ENCODE data around the gene ATP1B1. TPM values are rescaled to one million over a fixed set of nuclear protein-coding genes. Genes with fewer than 3 reads are reported as not detected.
A peak's percentile ranks its signal among the peaks of the same experiment; 100 is the strongest.

The ATP1B1 gene
- total RNA-seq, 1 experiment from 2014 or later = 48.6 TPM

GRCh38 chr1:169103002-169103401, 3.5 kb upstream of the ATP1B1 start:
- Histone ChIP-seq H3K9me3 (ENCODE audit: control insufficient read depth in 1 of 2, insufficient read depth in 1 of 2, low read depth in 1 of 2, low read length in 2 of 2) (no peaks in the 10 kb centered on the region), H3K4me3 (replicated peaks in 1 of 2; ENCODE audit: low read depth in 1 of 2, low read length in 2 of 2) (no peak overlapping the region), H3K79me2 (ENCODE audit: insufficient read depth, low read length) (peaks cover 15% of the 10 kb centered on the region), H3K4me1 (ENCODE audit: control insufficient read depth in 1 of 2, insufficient read depth in 2 of 2, low read length in 2 of 2) (peaks cover 25 to 38% of the 10 kb centered on the region in 2 experiments), H3K9me2 (ENCODE audit: insufficient read depth) (no peaks in the 10 kb centered on the region), H3K27ac (ENCODE audit: low read depth, low read length) (no peak overlapping the region), H3K36me3 (ENCODE audit: control insufficient read depth in 1 of 2, insufficient read depth in 2 of 2, low read length in 2 of 2) (no peaks in the 10 kb centered on the region), H3K27me3 (ENCODE audit: insufficient read depth, low read length) (no peaks in the 10 kb centered on the region), H3K9ac (ENCODE audit: low read length) (no peak overlapping the region; the same call in 1 of the 2 replicates), H2AFZ (ENCODE audit: low read depth, low read length, poor library complexity, severe bottlenecking) (no peak overlapping the region), H4K20me1 (ENCODE audit: insufficient read depth) (no peaks in the 10 kb centered on the region), H3K4me2 (ENCODE audit: low read length) (peak overlapping the region; percentile 43)
- no peak for DNase-seq (ENCODE audit: low read depth, low spot score)
- intact Hi-C loops (cut with micrococcal nuclease) = no loop called here
- POLR2A ChIA-PET = no interaction called here
- no peak for TF ChIP-seq REST (IDR thresholded peaks at IDR 0.05; ENCODE audit: low read depth)
- TF ChIP-seq SP1 (IDR thresholded peaks at IDR 0.05; ENCODE audit: low read depth) = no peak
- TF ChIP-seq CBX3 (IDR thresholded peaks at IDR 0.05; ENCODE audit: low read depth) = no peak
- TF ChIP-seq RAD21 (IDR thresholded peaks at IDR 0.05; ENCODE audit: low read depth) = no peak
- no peak for TF ChIP-seq ZNF274 (IDR thresholded peaks at IDR 0.05; ENCODE audit: low read depth, low read length)
- TF ChIP-seq CTCF (IDR thresholded peaks at IDR 0.05 in 2 of 3, conservative IDR thresholded peaks at IDR 0.05 in 1 of 3; ENCODE audit: borderline replicate concordance in 1 of 3, insufficient read depth in 1 of 3, low read depth in 2 of 3, low read length in 2 of 3) = no peak
- TF ChIP-seq ELF1 (IDR thresholded peaks at IDR 0.05; ENCODE audit: borderline replicate concordance, low read depth) = no peak
- TF ChIP-seq SIN3A (IDR thresholded peaks at IDR 0.05; ENCODE audit: low read depth) = no peak
- no peak for TF ChIP-seq ZFX (IDR thresholded peaks at IDR 0.05)
- no peak for TF ChIP-seq TCF7L2 (IDR thresholded peaks at IDR 0.05; ENCODE audit: borderline replicate concordance, extremely low read depth, insufficient read depth, insufficient read length)
- TF ChIP-seq JUND (IDR thresholded peaks at IDR 0.05) = no peak
- no peak for ATAC-seq
- CTCF ChIA-PET = no interaction called here
- no TSS peak for BruUV-seq (replicated peaks)
- RAD21 ChIA-PET (ENCODE audit: low non-redundant PET in 1 of 2, low total read pairs in 2 of 2, uncharacterized antibody in 2 of 2, unreplicated experiment in 2 of 2) = no interaction called here
